ENCODE results near the gene NCOA5.

The NCOA5 gene

DNA sequence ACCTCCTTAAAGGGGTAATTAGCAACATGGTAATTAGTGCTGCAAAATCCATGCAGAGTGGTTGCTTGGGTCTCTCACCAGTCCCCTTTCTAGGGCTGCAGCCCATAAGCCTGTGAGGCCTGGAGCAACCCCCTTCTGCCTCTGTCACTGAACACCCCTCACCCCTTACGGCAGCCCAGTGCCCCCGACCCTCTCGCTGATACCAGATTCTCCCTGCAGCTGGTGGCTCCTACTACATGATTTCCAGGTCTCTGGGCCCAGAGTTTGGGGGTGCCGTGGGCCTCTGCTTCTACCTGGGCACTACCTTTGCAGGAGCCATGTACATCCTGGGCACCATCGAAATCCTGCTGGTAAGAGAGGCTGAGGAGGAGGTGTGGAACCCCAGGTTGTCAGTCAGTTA is 52.7 kb downstream of the NCOA5 start:
- DNase-seq (ENCODE audit: low read depth) = no peak

DNA sequence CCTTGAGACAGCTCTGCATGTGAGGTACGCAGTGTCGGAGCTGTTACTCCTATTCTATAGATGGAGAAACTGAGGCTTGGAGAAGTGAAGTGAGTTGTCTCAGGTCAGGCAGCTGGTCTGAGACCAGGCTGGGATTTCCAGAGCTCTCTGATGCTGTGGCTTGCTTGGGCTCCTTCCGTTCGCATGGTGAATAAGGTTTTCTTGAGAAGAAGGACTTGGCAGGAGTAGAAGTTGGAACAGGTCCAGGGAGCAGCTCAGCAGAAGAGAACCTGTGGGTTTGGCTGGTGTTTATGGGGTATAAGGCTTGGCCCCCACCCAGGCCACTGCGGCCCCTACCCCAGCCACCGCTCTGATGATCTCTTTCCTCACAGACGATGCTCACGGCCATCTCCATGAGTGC is 53.4 kb downstream of the NCOA5 start:
- no peak for DNase-seq (ENCODE audit: low read depth)

DNA sequence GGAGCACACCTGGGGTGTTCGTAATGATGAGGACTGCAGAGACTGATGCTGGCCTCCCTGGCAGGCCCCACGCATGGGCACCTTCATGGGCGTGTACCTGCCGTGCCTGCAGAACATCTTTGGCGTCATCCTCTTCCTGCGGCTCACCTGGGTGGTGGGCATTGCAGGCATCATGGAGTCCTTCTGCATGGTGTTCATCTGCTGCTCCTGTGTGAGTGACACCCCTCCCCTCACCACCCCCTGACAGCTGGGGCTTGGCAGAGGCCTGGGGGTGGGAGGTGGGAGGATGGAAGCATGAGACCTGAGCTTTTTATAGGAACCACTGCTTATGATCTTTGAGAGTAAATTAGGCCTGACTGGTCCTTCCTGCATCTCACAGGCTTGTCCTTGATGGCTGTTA is 54.0 kb downstream of the NCOA5 start:
- DNase-seq (ENCODE audit: low read depth) = no peak

DNA sequence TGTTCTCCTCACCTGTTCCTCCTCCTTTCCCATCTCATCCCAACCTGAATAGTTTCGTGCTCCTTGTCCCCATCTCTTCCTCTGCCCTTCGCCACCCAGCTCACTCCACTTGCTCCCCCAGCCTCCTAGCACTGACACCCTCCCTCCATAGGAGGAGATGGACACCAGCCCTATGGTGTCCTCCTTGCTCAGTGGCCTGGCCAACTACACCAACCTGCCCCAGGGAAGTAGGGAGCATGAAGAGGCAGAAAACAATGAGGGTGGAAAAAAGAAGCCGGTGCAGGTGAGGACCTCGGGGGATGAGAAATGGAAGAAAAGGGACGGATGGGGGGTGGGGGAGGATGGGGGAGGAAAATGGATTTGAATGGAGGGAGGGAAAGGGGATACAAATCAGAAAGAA is 54.5 kb downstream of the NCOA5 start:
- no peak for DNase-seq (ENCODE audit: low read depth)

DNA sequence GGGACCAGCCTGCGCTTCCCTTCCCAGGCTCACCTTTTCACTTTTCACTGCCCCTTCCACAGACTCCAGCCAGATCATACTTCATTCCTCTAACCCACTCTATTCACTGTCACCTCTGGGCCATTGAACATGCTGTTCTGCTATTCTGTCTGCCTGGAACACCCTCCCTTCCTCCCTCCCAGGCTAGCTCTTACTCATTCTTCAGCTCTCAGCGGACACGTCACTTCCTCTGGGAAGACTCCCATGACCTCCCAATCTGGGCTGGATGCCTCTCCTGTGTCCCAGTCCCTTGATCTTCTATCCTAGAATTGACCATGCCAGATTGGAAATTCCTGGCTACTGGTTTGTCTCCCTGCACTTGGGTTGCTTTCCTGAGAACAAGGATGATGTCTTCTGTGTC is 55.7 kb downstream of the NCOA5 start:
- DNase-seq (ENCODE audit: low read depth) = no peak

DNA sequence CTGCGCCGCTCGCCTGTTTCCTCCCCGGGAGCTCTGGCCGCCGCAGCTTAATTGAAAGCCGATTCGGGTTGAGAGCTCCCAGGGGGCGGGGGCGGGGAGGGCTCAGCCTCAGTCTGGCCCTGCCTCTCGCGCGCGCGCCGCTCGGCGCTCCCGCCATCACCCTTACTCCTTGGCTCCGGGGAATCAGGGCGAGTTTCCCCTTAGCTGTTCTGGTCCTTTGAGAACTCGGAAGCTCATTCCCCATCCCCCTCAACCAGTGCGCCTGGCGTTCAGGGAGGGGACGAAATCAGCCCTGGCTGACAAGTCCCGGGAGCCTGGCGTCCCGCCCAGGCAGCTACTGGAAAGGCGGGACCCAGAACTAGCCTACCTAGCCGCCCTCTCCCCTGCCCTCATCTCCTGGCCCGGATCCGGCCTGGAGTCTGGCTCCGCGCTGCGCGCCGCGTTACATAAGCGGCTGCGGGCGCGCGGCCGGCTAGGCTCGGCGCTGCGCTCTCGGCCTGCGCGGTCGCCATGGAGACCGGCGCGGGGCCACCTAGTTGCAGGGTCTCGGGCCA is 58.0 kb downstream of the NCOA5 start:
- no peak for DNase-seq (ENCODE audit: low read depth)

DNA sequence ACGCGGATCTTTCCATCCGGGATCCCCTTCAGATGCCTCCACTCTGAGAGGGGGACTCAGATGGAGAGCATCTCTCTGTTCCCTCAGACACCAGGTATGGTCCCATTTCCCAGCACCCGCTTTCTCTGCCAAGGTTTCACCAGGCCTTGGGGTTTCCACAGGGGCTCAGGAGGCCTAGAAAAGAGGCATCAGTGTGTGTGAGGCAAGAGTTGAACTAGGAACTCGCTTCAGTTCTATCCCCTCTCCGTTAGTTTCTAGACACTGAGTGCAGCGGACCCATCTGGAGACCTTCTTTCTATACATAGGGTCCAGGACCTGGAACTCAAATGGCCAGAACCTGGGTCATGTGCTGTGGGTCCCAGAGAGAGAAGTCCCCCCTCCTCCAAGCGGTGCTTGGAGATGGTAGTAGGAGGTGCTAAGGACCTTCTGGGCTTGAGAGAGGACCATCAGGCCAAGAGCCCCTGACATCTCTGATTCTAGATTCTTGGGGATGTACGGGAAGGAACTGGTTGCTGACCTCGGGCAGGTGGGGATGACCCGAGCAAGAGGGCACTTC is 58.7 kb downstream of the NCOA5 start:
- no peak for DNase-seq (ENCODE audit: low read depth)

DNA sequence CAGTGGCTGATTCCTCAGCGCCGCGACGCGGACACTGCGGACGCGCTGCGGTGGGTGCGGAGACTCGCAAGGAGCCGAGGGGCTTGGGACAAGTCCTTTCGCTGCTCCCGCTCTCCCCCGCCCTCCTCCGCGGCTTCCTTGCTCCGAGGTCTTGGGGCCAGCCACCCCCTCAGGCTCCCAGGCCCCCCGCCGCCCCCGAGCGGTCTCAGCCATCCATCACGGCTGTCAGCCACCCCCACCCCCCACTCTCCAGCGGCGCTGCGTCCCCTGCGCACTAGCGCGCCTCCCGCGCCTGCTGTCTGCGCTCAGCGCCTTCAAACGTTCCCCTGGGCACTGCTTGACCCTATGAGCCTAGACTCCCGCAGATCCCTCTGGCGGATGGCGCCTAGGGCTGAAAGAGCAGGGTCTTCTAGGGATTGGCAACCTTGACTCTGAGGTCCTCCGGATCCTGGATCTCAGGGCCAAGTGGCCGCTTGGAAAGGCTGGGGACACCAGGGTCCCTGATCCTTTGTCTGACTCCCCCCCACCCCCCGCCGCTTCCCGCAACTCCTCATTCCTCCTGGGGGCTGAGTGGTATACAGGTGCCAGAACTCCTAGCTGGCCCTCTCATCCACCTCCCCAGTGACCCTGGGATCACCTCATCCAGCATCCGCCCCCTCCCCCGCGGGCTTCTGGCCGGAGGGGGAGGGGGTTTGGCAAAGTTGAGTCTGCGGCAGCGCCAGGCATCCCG is 59.3 kb downstream of the NCOA5 start:
- no peak for DNase-seq (ENCODE audit: low read depth)

DNA sequence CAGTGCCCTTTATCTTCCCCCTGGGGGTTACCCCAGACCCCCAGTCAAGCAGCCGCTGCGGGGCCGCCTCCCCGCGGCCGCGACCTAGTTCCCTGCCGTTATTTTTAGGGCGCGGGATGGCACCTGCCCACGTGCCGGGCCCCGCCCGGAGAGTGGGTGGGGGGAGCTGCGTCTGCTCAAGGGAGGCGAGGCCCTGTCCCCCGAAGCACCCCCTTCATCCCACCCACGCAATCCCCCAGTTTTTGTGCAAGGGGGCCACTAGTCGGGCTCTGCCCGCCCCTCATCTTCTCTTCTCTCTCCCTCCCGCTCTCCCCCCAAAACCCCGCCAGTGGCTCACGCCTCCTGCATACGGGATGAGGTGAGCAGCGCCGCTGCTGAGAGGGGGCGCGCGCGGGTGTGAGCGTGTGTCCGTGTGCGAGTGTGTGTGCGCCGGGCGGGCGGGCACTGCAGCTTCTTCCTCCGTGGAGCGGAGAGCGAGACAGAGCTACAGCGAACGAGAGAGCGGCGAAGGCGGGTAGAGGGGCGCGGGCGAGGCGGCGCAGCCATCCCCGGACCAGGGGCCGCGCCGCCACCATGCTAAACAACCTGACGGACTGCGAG is 60.9 kb downstream of the NCOA5 start, which contains the start of gene SLC12A5:
SLC12A5 (plus strand) TSS at position 444 of the 600 bp plus-strand sequence; CDS start at position 574, 130 bp downstream.
- no peak for DNase-seq (ENCODE audit: low read depth)

DNA sequence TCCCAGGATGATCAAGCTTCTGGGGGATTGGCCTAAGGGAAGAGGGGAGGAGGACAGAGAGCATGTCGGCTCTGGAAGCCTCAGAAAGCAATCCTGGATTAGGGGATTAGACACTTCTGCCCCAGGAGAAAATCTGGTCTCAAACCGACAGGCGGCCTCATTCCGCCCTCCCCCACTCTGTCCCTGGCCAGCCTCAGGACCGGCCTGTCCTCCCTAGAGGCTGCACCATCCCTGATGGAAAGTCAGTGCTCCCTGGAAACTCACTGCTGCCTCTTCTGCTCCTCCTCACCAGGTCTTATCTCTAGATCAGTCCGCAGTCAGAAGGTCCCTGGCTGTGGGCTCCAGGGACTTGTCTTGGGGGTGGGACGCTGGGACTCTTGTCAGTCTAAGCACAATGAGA is 61.7 kb downstream of the NCOA5 start:
- no peak for DNase-seq (ENCODE audit: low read depth)

DNA sequence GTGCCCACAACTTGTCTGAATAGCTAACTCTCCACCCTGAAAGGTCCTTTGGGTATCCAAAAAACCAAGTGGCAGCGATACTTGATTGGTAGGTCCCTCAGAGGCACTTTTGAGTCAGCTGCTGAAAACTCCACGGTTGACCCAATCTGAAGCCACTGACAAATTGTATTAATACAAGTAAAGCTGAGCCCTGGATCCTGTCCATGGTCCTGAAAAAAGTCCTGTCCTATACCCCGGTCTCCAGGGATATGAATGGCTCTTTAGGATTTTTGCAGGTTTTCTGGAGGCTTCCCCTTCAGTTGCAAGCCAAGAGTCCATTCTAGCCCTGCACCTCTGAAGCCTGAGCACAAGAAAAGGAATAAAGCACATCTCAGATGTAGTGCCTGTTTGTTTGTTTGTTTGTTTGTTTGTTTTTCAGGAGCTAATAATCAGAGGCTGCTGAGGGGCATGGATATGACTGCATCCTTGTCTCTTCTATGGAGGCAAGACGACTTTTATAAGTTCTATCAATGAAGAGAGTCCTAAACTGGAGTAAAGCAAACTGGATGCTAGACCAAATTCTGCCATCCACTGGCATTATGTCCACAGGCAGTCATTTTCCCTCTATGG is 62.4 kb downstream of the NCOA5 start:
- DNase-seq (ENCODE audit: low read depth) = no peak

DNA sequence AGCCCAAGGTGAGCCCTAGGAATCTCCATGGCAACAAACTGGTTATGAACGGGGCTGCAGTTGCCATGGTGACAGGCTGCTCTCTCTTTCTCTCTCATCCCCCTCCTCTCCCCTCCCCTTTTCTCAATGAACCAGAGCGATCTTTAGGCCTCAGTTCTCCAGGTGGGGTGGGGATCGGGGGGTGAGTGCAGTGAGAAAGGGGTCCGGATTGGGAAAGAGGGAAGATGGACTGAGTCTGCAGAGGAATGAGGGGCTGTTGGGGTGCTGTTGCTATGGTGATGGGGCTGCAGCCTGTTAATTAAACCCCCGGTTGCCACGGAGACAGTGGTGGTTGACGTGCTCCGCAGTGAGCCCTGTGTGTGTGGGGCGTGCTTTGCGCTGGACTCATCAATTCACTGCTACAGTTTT is 64.4 kb downstream of the NCOA5 start:
- DNase-seq (ENCODE audit: low read depth) = no peak

DNA sequence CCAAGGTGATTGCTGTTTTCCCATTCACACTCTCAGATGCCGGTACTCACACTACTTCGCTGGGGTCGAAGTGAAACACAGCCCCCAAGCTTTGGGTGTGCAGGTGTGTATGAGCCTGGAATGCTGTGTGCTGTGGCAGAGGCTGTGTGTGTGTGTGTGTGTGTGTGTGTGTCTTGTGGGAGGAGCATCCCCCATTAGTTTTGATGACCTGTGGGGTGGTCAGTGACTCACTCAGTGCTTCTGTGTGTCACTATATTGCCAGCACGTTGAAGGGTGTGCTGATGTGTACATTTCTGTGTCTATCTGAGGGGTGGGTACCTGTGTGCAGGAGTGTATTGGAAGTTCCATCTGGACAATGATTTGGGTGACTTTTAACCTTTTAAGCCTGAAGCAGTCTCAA is 65.8 kb downstream of the NCOA5 start:
- DNase-seq (ENCODE audit: low read depth) = no peak

DNA sequence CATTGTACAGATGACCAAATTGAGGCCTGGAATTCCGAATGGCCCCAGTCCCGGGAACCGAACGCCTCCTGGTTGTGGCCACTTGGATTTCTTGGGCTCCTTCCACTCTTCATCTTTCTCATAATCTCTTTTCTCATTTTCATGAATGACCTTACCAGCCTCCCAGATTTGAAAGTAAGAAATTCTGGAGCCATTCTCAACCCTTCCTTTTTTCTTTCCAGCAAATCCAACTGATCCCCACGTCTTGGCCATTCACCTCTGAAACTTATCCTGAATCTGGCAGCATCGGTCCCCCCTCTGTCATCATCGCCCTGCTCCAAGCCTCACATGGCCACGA is 66.6 kb downstream of the NCOA5 start:
- no peak for DNase-seq (ENCODE audit: low read depth)

DNA sequence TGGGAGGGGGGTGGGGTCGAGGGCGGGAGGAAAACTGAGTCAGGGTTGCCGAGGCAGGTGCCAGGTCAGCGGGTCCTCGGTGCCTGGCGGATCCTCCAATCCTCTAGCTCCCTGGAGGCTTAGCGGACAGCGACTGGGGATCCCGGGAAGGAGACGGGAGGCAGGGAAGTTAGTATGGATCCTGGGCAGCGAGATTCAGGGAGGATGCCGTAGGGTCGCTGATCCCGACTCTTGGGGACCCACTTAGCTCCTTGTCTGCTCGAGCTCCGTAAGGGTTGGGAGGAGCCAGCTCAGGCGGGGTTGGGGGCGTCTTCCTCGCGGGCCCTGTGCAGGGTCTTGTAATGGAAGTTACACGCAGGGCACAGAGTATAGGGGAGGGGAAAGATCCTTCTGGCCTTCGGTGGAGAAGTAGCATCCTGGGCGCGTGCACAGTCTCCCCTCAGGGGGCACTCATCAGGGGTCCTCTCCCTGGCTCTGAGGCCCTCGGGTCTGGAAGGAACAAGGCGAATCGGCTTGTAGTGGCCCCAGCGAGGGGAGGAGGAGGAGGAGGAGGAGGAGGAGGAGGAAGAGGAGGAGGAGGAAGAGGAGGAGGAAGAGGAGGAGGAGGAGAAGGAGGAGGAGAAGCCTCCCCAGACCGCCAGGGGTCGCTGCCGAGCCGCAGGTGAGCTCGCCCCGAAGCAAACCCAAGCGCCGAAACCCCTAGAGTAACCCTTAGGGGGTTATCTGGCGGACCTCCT is 67.2 kb downstream of the NCOA5 start:
- DNase-seq (ENCODE audit: low read depth) = peak; percentile 67

DNA sequence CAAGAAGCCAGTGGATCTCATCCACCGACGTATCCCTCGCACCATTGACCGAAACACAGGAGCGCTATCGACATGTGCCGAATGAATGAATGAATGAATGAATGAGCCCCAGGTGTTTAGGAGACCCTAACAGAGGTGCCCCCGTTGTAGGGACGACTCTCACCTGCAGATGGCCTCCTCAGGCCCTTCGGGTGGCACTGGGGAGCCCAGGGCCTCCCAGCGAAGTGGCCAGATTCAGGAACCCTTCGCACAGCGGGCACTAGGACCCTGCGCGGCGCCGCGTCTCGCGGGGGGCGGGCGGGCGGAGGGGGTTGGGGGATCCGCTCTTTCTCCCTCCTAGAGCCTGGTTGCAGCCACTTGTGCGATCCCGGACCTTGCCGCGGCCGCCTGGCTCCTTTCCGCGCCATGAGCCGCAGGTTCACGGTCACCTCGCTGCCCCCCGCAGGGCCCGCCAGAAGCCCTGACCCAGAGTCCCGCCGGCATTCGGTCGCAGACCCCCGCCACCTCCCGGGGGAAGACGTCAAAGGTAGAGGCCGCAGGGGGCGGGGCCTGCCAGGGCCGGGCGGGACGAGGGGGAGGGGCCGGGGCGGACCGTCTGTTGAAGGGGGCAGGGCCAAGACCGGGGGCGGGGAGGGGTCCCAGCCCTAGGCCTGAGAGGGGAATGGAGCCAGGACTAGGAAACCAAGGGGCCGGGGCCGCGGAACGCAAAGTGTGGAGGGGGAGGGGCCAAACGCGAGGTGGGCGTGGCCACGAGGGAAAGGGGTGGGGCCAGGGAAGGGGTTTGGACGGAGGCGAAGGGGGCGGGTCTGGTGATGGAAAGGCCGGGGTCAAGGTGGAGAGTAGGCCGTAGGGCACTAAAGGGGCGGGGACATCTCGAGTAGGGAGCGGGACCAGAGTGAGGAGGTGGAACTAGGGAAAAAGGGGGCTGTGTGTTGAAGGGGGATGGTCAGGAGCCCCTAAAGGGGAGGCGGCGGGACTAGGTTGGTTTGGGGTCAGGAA is 68.1 kb downstream of the NCOA5 start:
- no peak for DNase-seq (ENCODE audit: low read depth)

DNA sequence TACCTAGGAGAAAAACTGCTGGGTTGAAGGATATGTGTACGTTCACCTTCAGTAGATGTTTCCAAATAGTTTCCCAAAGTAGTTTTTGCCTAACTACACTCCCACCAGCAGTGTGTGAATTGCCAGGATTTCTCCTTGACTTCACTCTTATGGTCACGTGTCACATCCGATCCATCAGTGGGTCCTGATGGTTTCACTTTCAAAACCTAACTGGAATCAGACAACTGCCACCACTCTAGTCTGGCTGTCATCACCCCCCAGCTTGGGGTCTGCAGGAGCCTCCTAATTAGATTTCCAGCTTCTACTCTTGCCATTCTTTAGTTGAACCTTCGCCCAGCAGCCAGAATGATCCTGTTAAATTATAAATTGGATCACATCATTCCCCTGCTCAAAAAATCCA is 69.2 kb downstream of the NCOA5 start:
- no peak for DNase-seq (ENCODE audit: low read depth)

DNA sequence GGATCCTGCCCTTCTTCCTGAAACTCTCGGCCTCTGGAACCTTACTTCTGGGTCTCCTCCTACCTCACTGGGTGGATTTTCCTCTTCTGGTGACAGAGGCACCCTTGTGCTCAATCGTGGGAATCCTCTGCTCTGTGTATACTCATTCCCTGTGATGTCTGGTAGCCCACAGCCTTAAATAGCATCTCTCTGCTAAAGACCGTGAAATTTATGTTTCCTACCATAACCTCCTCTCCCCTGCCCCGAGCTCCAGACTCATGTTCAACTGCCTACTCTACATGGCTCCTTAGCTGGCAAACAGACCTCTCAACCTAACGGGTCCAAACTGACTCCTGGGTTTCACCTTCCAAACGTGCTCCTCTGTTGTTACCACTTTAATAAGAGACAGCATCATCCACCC is 71.2 kb downstream of the NCOA5 start:
- DNase-seq (ENCODE audit: low read depth) = no peak

DNA sequence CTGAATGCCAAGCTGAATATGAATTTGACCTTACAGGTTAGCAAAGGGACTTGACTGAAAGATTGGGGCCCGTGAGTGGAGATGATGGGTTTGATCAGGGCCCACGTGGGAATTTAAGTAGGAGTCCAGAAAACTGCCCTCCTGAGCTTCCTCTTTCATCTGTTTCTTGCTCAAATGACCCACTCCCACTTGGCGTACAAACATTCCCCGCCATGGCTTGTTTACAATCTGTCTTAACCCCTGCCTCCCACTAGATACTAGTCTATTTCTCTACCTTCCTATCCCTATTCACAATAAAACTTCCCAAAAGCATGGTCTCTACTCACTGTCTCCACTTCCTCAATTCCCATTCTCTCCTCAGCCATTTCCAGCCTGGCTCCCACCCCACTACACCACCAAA is 71.7 kb downstream of the NCOA5 start:
- no peak for DNase-seq (ENCODE audit: low read depth)

DNA sequence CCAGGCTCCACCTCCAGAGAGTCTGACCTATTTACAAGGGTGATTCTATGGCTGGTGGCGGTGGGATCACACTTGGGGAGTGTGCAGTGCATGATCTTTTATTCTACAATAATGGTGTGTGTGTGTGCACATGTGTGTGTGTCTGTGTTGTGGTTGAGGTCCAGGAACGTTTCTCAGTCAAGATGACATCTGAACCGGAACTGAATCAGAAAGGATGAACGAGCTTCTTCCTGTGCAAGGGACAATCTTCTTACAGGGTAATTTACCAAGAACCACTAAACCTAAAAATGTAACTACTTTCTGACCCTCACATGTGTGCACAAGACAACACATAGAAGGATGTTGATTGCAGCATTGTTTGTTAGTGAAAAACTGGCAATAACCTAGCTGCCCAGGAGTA is 72.5 kb downstream of the NCOA5 start:
- no peak for DNase-seq (ENCODE audit: low read depth)
